Fibroblast of lung (primary cell): Measurements from ENCODE around the gene NFE2L1.

Experiments used
- CTCF ChIP-seq, 2 donors: IDR thresholded peaks in 1 of 2; conservative IDR thresholded peaks in 1 of 2; 1 replicate in 1 of 2; 2 replicates in 1 of 2; pipeline ENCODE4 v1.5.1; 2011 to 2012; ENCODE audit warnings: low read length in 2 of 2, control low read depth in 1 of 2, inconsistent platforms in 1 of 2, low read depth in 1 of 2, mild to moderate bottlenecking in 1 of 2
- EZH2 ChIP-seq: IDR thresholded peaks from 2 replicates; pipeline ENCODE4 v1.5.1; 2012; ENCODE audit warnings: low read length, control low read depth, mild to moderate bottlenecking; ENCODE audit errors: missing control alignments

GRCh38 chr17:48052956-48053757, 5.0 kb downstream of the NFE2L1 start:
- no peak for TF ChIP-seq CTCF (conservative IDR thresholded peaks at IDR 0.05 in 1 of 2, IDR thresholded peaks at IDR 0.05 in 1 of 2; ENCODE audit: low read depth in 1 of 2, low read length in 2 of 2)
- TF ChIP-seq EZH2, result no peak
